Stimulated activated naive B cell treated with anti-CD40 and anti-IgM and Interleukin-4, amounts not matched to agents 10 μg/mL and 1 μg/mL and 100 μg/mL, for 72 hours (primary cell): Measurements from ENCODE around the gene SLC35G4.
"Not testable (repeated sequence)": the region's sequence is repeated elsewhere in the genome, so short reads cannot be mapped to it uniquely, and the experiment has no call there.

Experiments
- ATAC-seq, 2 donors: fragments of 150-1000 bp; cut with Tn5 transposase; replicated peaks; 2 replicates each; pipeline ENCODE4 v1.10.0; 2021; ENCODE audit warnings: moderate library complexity in 1 of 2
- DNase-seq: peaks from one replicate; pipeline ENCODE4 v3.0.0; 2021
- H3K27ac Mint-ChIP-seq: one replicate; pipeline ENCODE4 v1.8.0; 2022; ENCODE audit warnings: mild to moderate bottlenecking, mixed read lengths
- H3K27me3 Mint-ChIP-seq, 2 donors: one replicate each; pipeline ENCODE4 v1.8.0; 2022; ENCODE audit warnings: mixed read lengths in 2 of 2
- H3K36me3 Mint-ChIP-seq, 2 donors: one replicate each; pipeline ENCODE4 v1.8.0; 2022; ENCODE audit warnings: mixed read lengths in 2 of 2, mild to moderate bottlenecking in 1 of 2
- H3K4me1 Mint-ChIP-seq, 2 donors: one replicate each; pipeline ENCODE4 v1.8.0; 2022; ENCODE audit warnings: mixed read lengths in 2 of 2, mild to moderate bottlenecking in 1 of 2
- H3K4me3 Mint-ChIP-seq, 2 donors: one replicate each; pipeline ENCODE4 v1.8.0; 2022; ENCODE audit warnings: mild to moderate bottlenecking in 2 of 2, mixed read lengths in 2 of 2, moderate library complexity in 1 of 2
- H3K9me3 Mint-ChIP-seq, 2 donors: one replicate each; pipeline ENCODE4 v1.8.0; 2022; ENCODE audit warnings: mixed read lengths in 2 of 2, mild to moderate bottlenecking in 1 of 2

The SLC35G4 gene

GRCh38 chr18:11609488-11609887 is at the start of gene SLC35G4:
SLC35G4 (plus strand) TSS chr18:11609596; CDS start chr18:11609596, 0 bp downstream.
- H3K27ac Mint-ChIP-seq, DNase-seq, H3K27me3 Mint-ChIP-seq, H3K4me3 Mint-ChIP-seq, H3K36me3 Mint-ChIP-seq, ATAC-seq, H3K4me1 Mint-ChIP-seq: not testable (repeated sequence)
- H3K9me3 Mint-ChIP-seq: peaks cover 2 to 10% of the 10 kb centered on the region in 2 donors

GRCh38 chr18:11561293-11561692 is 48.1 kb upstream of the SLC35G4 start:
- H3K4me3 Mint-ChIP-seq: no peak overlapping the region
- no peak for ATAC-seq

GRCh38 chr18:11565716-11566115 is 43.7 kb upstream of the SLC35G4 start:
- H3K4me3 Mint-ChIP-seq: no peak overlapping the region
- H3K9me3 Mint-ChIP-seq: no peaks in the 10 kb centered on the region
- H3K27ac Mint-ChIP-seq: no peak overlapping the region
- DNase-seq (no peak), ATAC-seq (peak; percentile 58 to 74)
- no peaks in the 10 kb centered on the region for H3K36me3 Mint-ChIP-seq
- H3K4me1 Mint-ChIP-seq: peaks cover 9 to 17% of the 10 kb centered on the region in 2 donors
- peaks cover 4 to 20% of the 10 kb centered on the region in 2 donors for H3K27me3 Mint-ChIP-seq

More at GRCh38 chr18:11561293-11561692, 48.1 kb upstream of the SLC35G4 start:
- H3K27me3 Mint-ChIP-seq: peaks cover 0 to 8% of the 10 kb centered on the region in 2 donors
- DNase-seq: no peak
- H3K4me1 Mint-ChIP-seq: peaks cover 10 to 19% of the 10 kb centered on the region in 2 donors
- no peaks in the 10 kb centered on the region for H3K36me3 Mint-ChIP-seq
- no peaks in the 10 kb centered on the region for H3K9me3 Mint-ChIP-seq
- H3K27ac Mint-ChIP-seq: no peak overlapping the region

- H3K27me3 Mint-ChIP-seq: peaks cover 10 to 23% of the 10 kb centered on the region in 2 donors
- H3K27ac Mint-ChIP-seq: no peak overlapping the region
- H3K4me3 Mint-ChIP-seq: no peak overlapping the region
- no peaks in the 10 kb centered on the region for H3K9me3 Mint-ChIP-seq
- no peak for DNase-seq
- ATAC-seq: no peak
- H3K36me3 Mint-ChIP-seq: no peaks in the 10 kb centered on the region
- peaks cover 9 to 17% of the 10 kb centered on the region in 2 donors for H3K4me1 Mint-ChIP-seq
Observed at GRCh38 chr18:11566236-11566965, 43.0 kb upstream of the SLC35G4 start.

GRCh38 chr18:11567396-11567795 is 42.0 kb upstream of the SLC35G4 start:
- no peak for ATAC-seq

GRCh38 chr18:11570073-11570588 is 39.3 kb upstream of the SLC35G4 start:
- peaks cover 9 to 15% of the 10 kb centered on the region in 2 donors for H3K4me1 Mint-ChIP-seq

More at GRCh38 chr18:11567396-11567795, 42.0 kb upstream of the SLC35G4 start:
- Mint-ChIP-seq H3K4me1 (peaks cover 9 to 17% of the 10 kb centered on the region in 2 donors), H3K4me3 (no peak overlapping the region), H3K27ac (no peak overlapping the region), H3K27me3 (peaks cover 17 to 23% of the 10 kb centered on the region in 2 donors), H3K36me3 (no peaks in the 10 kb centered on the region), H3K9me3 (no peaks in the 10 kb centered on the region)
- DNase-seq: no peak

GRCh38 chr18:11570769-11571412 is 38.5 kb upstream of the SLC35G4 start:
- peaks cover 5 to 8% of the 10 kb centered on the region in 2 donors for H3K4me1 Mint-ChIP-seq
- no peaks in the 10 kb centered on the region for H3K9me3 Mint-ChIP-seq
- peak in 1 of 2 donors; percentile 25 for ATAC-seq
- no peaks in the 10 kb centered on the region for H3K36me3 Mint-ChIP-seq
- no peak for DNase-seq
- H3K4me3 Mint-ChIP-seq: no peak overlapping the region
- peaks cover 25 to 27% of the 10 kb centered on the region in 2 donors for H3K27me3 Mint-ChIP-seq
- H3K27ac Mint-ChIP-seq: no peak overlapping the region

More at GRCh38 chr18:11570073-11570588, 39.3 kb upstream of the SLC35G4 start:
- DNase-seq (no peak), ATAC-seq (no peak)
- Mint-ChIP-seq H3K27me3 (peaks cover 25 to 27% of the 10 kb centered on the region in 2 donors), H3K4me3 (no peak overlapping the region), H3K36me3 (no peaks in the 10 kb centered on the region), H3K9me3 (no peaks in the 10 kb centered on the region), H3K27ac (peak overlapping the region; percentile 10)

GRCh38 chr18:11572201-11572600 is 37.2 kb upstream of the SLC35G4 start:
- Mint-ChIP-seq H3K36me3 (no peaks in the 10 kb centered on the region), H3K4me3 (no peak overlapping the region), H3K4me1 (no peaks in the 10 kb centered on the region), H3K27ac (no peak overlapping the region), H3K27me3 (peaks cover 23 to 27% of the 10 kb centered on the region in 2 donors), H3K9me3 (no peaks in the 10 kb centered on the region)
- no peak for DNase-seq
- ATAC-seq: no peak

- ATAC-seq (no peak), DNase-seq (no peak)
- Mint-ChIP-seq H3K4me3 (no peak overlapping the region), H3K27ac (no peak overlapping the region), H3K4me1 (no peaks in the 10 kb centered on the region), H3K27me3 (peaks cover 9 to 23% of the 10 kb centered on the region in 2 donors), H3K9me3 (no peaks in the 10 kb centered on the region), H3K36me3 (no peaks in the 10 kb centered on the region)
Observed at GRCh38 chr18:11574545-11574944, 34.9 kb upstream of the SLC35G4 start.

- H3K9me3 Mint-ChIP-seq: no peaks in the 10 kb centered on the region
Observed at GRCh38 chr18:11577271-11578112, 31.9 kb upstream of the SLC35G4 start.

GRCh38 chr18:11578799-11579198 is 30.6 kb upstream of the SLC35G4 start:
- Mint-ChIP-seq H3K27me3 (peaks cover 0 to 4% of the 10 kb centered on the region in 2 donors), H3K27ac (no peak overlapping the region), H3K9me3 (no peaks in the 10 kb centered on the region), H3K36me3 (no peaks in the 10 kb centered on the region), H3K4me1 (no peaks in the 10 kb centered on the region), H3K4me3 (no peak overlapping the region)
- ATAC-seq (no peak), DNase-seq (no peak)

More at GRCh38 chr18:11577271-11578112, 31.9 kb upstream of the SLC35G4 start:
- no peak for ATAC-seq
- no peak overlapping the region for H3K27ac Mint-ChIP-seq
- H3K4me3 Mint-ChIP-seq: no peak overlapping the region
- peaks cover 8 to 11% of the 10 kb centered on the region in 2 donors for H3K27me3 Mint-ChIP-seq
- H3K4me1 Mint-ChIP-seq: no peaks in the 10 kb centered on the region
- H3K36me3 Mint-ChIP-seq: no peaks in the 10 kb centered on the region
- DNase-seq: no peak

GRCh38 chr18:11579916-11580315 is 29.5 kb upstream of the SLC35G4 start:
- no peak overlapping the region for H3K27ac Mint-ChIP-seq
- no peaks in the 10 kb centered on the region for H3K36me3 Mint-ChIP-seq
- DNase-seq: no peak
- peaks cover 0 to 4% of the 10 kb centered on the region in 2 donors for H3K27me3 Mint-ChIP-seq
- ATAC-seq: no peak
- no peaks in the 10 kb centered on the region for H3K4me1 Mint-ChIP-seq
- H3K9me3 Mint-ChIP-seq: no peaks in the 10 kb centered on the region
- no peak overlapping the region for H3K4me3 Mint-ChIP-seq

- no peak overlapping the region for H3K4me3 Mint-ChIP-seq
- H3K27me3 Mint-ChIP-seq: peaks cover 2 to 5% of the 10 kb centered on the region in 2 donors
- no peaks in the 10 kb centered on the region for H3K9me3 Mint-ChIP-seq
- H3K27ac Mint-ChIP-seq: no peak overlapping the region
- DNase-seq (no peak), ATAC-seq (no peak)
- no peaks in the 10 kb centered on the region for H3K4me1 Mint-ChIP-seq
- H3K36me3 Mint-ChIP-seq: no peaks in the 10 kb centered on the region
Observed at GRCh38 chr18:11581286-11581685, 28.1 kb upstream of the SLC35G4 start.

- no peaks in the 10 kb centered on the region for H3K9me3 Mint-ChIP-seq
Observed at GRCh38 chr18:11585596-11585995, 23.8 kb upstream of the SLC35G4 start.

More at GRCh38 chr18:11585596-11585995, 23.8 kb upstream of the SLC35G4 start:
- no peak for DNase-seq
- H3K27me3 Mint-ChIP-seq: peaks cover 8 to 14% of the 10 kb centered on the region in 2 donors
- no peaks in the 10 kb centered on the region for H3K36me3 Mint-ChIP-seq
- H3K4me3 Mint-ChIP-seq: no peak overlapping the region
- H3K27ac Mint-ChIP-seq: no peak overlapping the region
- ATAC-seq: no peak
- no peaks in the 10 kb centered on the region for H3K4me1 Mint-ChIP-seq
